ENCODE measurements around the gene HSPA13. TPM values are rescaled to one million over a fixed set of nuclear protein-coding genes. Genes with fewer than 3 reads are reported as not detected.

Gene HSPA13
- total and polyA plus RNA-seq, 2 donors (not counting 3 experiments of a cell fraction or from before 2014, with no cell fraction given) = 11.5 to 40.4 TPM

DNA sequence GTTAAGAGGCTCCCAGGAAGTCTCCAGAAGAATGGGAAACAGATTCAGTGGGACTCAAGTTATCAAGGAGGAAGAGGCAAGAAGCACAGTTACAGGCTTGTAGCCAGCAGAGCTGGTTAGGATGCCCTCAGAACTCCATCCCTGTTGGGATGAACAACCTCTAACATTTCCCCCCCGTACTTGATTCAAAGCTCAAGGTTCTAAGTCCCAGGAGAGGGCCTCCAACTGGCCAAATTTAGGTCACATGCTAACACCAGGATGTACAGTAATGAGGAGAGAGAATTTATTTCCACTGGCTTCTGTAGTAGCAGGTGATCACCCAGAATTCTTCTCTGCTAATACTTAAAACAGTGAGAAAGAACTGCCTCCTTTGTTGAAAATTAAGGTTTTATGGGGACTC lies 22.3 kb upstream of the HSPA13 start:
- no peak for FAIRE-seq
- H3K27ac ChIP-seq (ENCODE audit: insufficient read depth, low read depth, low read length) = no peak overlapping the region
- H3K9me1 ChIP-seq (replicated peaks; ENCODE audit: control insufficient read depth, extremely low read depth, insufficient read depth, low read length) = no peaks in the 10 kb centered on the region
- H3K9me3 ChIP-seq (replicated peaks; ENCODE audit: control insufficient read depth, insufficient read depth, low read length) = no peaks in the 10 kb centered on the region
- CTCF ChIA-PET = interaction anchor here (1.0 to 1.1 kb wide), 2 partner anchors 333 to 1187 kb away, joined by 3 to 4 read pairs; no protein-coding TSS in a partner anchor
- H3K79me2 ChIP-seq (ENCODE audit: control insufficient read depth, insufficient read depth, low read length) = no peaks in the 10 kb centered on the region
- intact Hi-C loops (cut with micrococcal nuclease) = loop anchor here (2.0 to 10.0 kb wide), 2 partner anchors 146 to 1190 kb away; no protein-coding TSS in a partner anchor
- no peak overlapping the region for H3K9ac ChIP-seq (replicated peaks; ENCODE audit: extremely low read depth, insufficient read depth, low read length)
- H3K27me3 ChIP-seq (ENCODE audit: control insufficient read depth in 2 of 2, insufficient read depth in 2 of 2, low read length in 2 of 2) = no peaks in the 10 kb centered on the region
- no peak overlapping the region for H3K4me3 ChIP-seq (replicated peaks in 1 of 3; ENCODE audit: insufficient read depth in 1 of 3, low read depth in 1 of 3, low read length in 3 of 3)
- POLR2A ChIA-PET = no interaction called here
- no peak overlapping the region for H3K4me2 ChIP-seq (ENCODE audit: insufficient read depth, low read length)
- no peaks in the 10 kb centered on the region for H3K36me3 ChIP-seq (ENCODE audit: control insufficient read depth in 2 of 2, extremely low read depth in 1 of 2, insufficient read depth in 2 of 2, low read length in 2 of 2)
- BruUV-seq (replicated peaks) = no TSS peak
- dilution Hi-C loops (cut with MboI; ENCODE audit: extremely low pct_ligation_motif_present, low sequenced_read_pairs) = no loop called here
- TF ChIP-seq POLR2A (IDR thresholded peaks at IDR 0.05; ENCODE audit: low read depth, low read length) = no peak
- TF ChIP-seq, protein P1, sequence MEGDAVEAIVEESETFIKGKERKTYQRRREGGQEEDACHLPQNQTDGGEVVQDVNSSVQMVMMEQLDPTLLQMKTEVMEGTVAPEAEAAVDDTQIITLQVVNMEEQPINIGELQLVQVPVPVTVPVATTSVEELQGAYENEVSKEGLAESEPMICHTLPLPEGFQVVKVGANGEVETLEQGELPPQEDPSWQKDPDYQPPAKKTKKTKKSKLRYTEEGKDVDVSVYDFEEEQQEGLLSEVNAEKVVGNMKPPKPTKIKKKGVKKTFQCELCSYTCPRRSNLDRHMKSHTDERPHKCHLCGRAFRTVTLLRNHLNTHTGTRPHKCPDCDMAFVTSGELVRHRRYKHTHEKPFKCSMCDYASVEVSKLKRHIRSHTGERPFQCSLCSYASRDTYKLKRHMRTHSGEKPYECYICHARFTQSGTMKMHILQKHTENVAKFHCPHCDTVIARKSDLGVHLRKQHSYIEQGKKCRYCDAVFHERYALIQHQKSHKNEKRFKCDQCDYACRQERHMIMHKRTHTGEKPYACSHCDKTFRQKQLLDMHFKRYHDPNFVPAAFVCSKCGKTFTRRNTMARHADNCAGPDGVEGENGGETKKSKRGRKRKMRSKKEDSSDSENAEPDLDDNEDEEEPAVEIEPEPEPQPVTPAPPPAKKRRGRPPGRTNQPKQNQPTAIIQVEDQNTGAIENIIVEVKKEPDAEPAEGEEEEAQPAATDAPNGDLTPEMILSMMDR (IDR thresholded peaks at IDR 0.05; ENCODE audit: extremely low read depth in 1 of 2, insufficient read depth in 1 of 2, low read depth in 1 of 2, low read length in 2 of 2) = no peak
- TF ChIP-seq POLR2AphosphoS5 (IDR thresholded peaks at IDR 0.05; ENCODE audit: insufficient read depth, low read depth, low read length) = no peak
- TF ChIP-seq, protein P2, sequence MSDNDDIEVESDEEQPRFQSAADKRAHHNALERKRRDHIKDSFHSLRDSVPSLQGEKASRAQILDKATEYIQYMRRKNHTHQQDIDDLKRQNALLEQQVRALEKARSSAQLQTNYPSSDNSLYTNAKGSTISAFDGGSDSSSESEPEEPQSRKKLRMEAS (IDR thresholded peaks at IDR 0.05; ENCODE audit: insufficient read depth, insufficient read length) = no peak
- TF ChIP-seq EZH2 (IDR thresholded peaks at IDR 0.05; ENCODE audit: borderline replicate concordance, low read depth, low read length, severe bottlenecking) = no peak
- no peak for TF ChIP-seq FOS (IDR thresholded peaks at IDR 0.05; ENCODE audit: borderline replicate concordance, insufficient read depth, low read length)
- no peak for TF ChIP-seq GATA2 (IDR thresholded peaks at IDR 0.05; ENCODE audit: insufficient read depth, insufficient read length, low read depth, low read length)
- no peak for TF ChIP-seq JUN (IDR thresholded peaks at IDR 0.05; ENCODE audit: borderline replicate concordance, insufficient read depth, insufficient read length, low read depth)
- no peak for TF ChIP-seq MYC (IDR thresholded peaks at IDR 0.05; ENCODE audit: low read depth, low read length)
- H2AFZ ChIP-seq (ENCODE audit: low read depth, low read length) = no peak overlapping the region
- DNase-seq (ENCODE audit: low read depth, low spot score) = no peak
- no peaks in the 10 kb centered on the region for H4K20me1 ChIP-seq (replicated peaks; ENCODE audit: control insufficient read depth, extremely low read depth, insufficient read depth, low read length)
- no peaks in the 10 kb centered on the region for H3K4me1 ChIP-seq (ENCODE audit: control insufficient read depth, extremely low read depth, insufficient read depth, low read length)
